ENCODE data around the gene ZSCAN5A.
A peak's percentile ranks its signal among the peaks of the same experiment; 100 is the strongest.
"Not testable (repeated sequence)": the region's sequence is repeated elsewhere in the genome, so short reads cannot be mapped to it uniquely, and the experiment has no call there.

ZSCAN5A gene

GRCh38 chr19:56197646-56198045, 117.0 kb downstream of the ZSCAN5A start, which contains the start of gene ZSCAN5B:
Gene ZSCAN5B (minus strand): TSS chr19:56197783. CDS start chr19:56193052, 4,731 bp downstream.
- not testable (repeated sequence) for DNase-seq

DNA sequence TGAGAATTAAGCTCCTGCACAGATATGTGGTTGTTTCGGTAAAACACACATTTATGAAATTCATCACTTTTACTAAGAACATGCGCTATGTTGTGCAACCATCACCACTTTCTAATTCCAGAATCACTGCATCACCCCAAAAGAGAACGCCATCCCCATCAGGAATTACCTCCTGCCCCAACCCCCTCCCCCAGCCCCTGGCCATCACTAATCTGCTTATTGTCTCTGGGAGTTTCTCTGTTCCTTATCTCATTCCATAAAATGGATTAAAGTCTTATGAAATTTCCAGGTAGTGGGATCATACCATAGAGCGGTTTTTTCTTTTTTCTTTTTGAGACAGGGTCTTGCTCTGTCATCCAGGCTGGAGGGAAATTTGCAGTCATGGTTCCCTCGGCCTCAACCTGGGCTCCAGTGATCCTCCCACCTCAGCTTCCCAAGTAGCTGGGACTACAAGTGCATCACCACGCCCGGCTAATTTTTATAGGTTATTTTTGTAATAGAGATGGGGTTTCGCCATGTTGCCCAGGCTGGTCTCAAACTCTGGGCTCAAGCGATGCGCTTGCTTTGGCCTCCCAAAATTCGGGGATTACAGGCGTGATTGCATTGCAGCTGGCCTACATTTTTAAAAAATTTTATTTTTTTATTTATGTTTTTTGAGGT, 120.5 kb downstream of the ZSCAN5A start:
- no peak for DNase-seq

DNA sequence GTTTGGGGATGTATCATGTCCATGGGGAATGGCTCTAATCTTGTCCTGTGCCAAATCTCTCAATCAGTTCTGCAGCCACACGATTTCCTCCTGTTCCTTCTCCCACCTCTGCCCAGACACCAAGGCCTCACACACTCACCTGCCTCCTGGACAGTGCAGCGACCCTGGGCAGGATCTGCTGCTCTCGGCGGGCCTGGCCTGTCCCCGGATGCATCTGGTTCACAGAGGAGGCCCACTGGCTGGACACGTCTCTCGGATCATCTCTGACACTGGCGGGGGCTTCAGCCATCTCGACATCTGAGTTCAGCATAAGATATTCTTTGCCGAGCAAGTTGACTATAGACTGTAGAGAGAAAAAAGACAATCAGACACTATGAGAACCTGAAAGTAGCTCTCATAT, 122.9 kb downstream of the ZSCAN5A start:
- no peak for DNase-seq

- no peak for DNase-seq
These were observed 123.5 kb downstream of the ZSCAN5A start for GRCh38 chr19:56191115-56191514.

DNA sequence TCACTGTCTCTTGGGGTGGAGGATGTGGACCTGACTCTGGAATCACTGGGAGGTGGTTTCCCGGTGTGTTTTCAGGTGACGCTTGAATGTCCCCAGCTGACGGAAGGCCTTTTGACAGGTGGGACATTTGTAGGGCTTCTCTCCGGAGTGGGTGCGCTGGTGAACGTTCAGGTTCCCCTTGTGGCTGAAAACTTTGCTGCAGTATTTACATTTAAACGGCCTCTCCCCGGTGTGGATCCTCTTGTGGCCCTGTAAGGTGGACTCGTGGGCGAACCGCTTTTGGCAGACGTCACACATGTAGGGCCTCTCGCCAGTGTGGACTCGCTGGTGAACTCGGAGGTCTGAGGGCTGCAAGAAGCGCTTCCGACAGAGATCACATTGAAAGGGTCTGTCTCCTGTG, 124.9 kb downstream of the ZSCAN5A start:
- DNase-seq, result no peak

- no peak for DNase-seq
These were observed 136.9 kb downstream of the ZSCAN5A start for GRCh38 chr19:56177564-56178243.

DNA sequence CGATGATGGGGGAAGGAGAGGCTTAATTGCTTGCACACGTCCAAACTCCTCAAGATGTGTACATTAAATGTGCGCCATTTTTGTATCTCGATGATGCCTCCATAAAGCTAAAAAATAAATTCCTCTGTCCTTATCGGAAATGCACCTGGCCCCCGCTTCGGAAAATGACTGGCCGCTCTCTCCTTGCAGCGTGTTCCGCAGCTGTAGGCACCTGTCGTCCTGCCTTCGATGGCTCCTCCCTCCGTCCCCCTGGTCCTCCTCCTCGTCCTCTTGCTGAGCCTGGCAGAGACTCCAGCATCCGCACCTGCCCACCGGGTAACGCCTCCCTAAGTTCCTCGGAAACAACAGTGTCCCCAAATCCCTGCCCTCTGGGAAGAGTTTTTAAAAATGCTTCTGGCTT, 137.8 kb downstream of the ZSCAN5A start:
- DNase-seq, result no peak

DNA sequence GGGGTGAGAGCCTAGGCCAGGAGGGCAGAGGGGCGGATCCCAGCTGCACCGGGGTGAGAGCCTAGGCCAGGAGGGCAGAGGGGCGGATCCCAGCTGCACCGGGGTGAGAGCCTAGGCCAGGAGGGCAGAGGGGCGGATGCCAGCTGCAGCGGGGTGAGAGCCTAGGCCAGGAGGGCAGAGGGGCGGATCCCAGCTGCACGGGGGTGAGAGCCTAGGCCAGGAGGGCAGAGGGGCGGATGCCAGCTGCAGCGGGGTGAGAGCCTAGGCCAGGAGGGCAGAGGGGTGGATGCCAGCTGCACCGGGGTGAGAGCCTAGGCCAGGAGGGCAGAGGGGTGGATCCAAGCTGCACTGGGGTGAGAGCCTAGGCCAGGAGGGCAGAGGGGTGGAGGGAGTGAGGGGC, 138.3 kb downstream of the ZSCAN5A start:
- DNase-seq, result not testable (repeated sequence)

DNA sequence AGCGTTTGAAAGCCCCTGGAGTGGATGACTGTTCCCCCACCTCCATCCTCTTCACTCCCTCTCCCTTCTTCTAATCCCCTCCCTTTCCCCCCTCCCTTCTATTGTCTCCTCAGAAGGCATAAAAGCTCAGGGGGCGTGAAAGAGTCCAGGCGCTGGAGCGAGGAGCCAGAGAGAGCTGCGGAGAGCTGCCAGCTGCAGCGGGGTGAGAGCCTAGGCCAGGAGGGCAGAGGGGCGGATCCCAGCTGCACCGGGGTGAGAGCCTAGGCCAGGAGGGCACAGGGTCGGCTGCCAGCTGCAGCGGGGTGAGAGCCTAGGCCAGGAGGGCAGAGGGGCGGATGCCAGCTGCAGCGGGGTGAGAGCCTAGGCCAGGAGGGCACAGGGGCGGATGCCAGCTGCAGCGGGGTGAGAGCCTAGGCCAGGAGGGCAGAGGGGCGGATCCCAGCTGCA, 138.8 kb downstream of the ZSCAN5A start, which contains the start of gene GALP:
TSS of gene GALP (plus strand) at position 148 of the 447 bp plus-strand sequence. CDS start 1,101 bp downstream, outside the sequence.
- peak; percentile 58 for DNase-seq

DNA sequence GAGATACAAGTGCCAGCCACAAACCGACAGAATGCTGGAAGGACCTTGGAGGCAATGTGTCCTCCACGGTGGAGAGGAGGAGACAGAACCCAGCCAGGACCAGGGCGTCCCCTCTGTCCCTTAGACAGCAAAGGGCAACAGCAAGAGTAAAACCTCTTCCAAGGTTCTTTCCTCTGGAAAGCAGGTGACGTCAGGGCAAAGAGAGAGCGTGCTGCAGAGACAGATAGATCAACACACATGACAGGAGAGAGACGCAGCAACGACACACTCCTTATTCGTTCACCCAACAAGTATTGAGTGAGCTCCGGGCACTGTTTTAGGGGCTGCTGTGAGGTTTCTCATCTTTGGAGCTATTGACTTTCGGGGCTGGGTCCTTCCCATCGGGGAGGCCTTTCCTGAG, 140.1 kb downstream of the ZSCAN5A start:
- DNase-seq, result no peak

- no peak for DNase-seq
These were observed 140.6 kb downstream of the ZSCAN5A start for GRCh38 chr19:56174086-56174485.

Measured in DMS79 treated with DMSO at 0.1 percent for 48 hours (cell line).